HG03280 (cell line): ENCODE results near the gene SLITRK6.
"Not testable (repeated sequence)": the region's sequence is repeated elsewhere in the genome, so short reads cannot be mapped to it uniquely, and the experiment has no call there.

Source experiments
- ATAC-seq: cut with Tn5 transposase; IDR thresholded peaks from one replicate; pipeline ENCODE4 v1.9.1; 2021; ENCODE audit warnings: mild to moderate bottlenecking, moderate library complexity; ENCODE audit not compliant: unreplicated experiment

Gene SLITRK6, protein sequence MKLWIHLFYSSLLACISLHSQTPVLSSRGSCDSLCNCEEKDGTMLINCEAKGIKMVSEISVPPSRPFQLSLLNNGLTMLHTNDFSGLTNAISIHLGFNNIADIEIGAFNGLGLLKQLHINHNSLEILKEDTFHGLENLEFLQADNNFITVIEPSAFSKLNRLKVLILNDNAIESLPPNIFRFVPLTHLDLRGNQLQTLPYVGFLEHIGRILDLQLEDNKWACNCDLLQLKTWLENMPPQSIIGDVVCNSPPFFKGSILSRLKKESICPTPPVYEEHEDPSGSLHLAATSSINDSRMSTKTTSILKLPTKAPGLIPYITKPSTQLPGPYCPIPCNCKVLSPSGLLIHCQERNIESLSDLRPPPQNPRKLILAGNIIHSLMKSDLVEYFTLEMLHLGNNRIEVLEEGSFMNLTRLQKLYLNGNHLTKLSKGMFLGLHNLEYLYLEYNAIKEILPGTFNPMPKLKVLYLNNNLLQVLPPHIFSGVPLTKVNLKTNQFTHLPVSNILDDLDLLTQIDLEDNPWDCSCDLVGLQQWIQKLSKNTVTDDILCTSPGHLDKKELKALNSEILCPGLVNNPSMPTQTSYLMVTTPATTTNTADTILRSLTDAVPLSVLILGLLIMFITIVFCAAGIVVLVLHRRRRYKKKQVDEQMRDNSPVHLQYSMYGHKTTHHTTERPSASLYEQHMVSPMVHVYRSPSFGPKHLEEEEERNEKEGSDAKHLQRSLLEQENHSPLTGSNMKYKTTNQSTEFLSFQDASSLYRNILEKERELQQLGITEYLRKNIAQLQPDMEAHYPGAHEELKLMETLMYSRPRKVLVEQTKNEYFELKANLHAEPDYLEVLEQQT

DNA sequence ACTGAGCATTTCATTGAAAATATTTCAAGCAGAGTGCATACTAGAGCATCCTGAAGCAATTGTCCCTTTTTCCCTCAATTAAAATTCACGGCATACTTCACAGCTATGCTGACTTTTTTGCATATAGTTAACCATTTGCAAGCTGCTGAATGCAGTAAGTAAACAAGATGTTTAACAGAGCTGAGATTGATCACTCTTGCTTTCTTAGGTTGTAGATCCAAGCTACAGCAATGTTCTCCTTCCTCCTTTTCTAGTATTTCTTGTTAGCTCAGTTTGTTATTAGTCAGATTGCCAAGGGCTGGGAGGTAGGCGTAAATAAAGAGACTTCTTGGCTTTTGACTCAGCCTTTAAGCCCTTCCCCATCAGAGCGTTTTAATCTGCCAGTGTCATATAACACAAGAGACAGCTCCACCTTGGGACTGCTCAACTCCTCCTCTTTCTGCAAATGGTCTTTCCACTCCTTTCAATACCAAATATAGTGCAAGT, at the start of gene SLITRK6:
Gene SLITRK6, minus strand, starts transcription at position 323 of the 486 bp plus-strand sequence. CDS start 2,911 bp downstream, outside the sequence.
- ATAC-seq = no peak

DNA sequence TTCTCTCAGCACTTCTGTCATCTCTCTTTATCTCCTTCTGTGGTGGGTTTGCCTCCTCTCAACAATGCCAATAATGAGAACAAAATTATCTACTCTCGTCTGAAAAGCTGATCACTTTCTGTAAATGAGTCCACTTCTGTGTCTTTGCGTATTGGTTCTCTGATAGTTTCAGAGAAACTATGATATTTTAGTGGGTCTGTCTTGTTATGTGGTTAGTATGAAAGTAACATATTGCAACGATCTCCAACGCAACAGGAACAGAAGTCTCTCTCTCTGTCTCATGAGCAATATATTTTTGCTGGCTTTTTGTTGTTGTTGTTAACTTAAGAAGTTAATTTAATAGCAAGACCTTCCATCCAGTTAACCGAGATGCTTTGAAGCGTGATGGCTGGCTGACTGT, 47.8 kb upstream of the SLITRK6 start:
- no peak for ATAC-seq

DNA sequence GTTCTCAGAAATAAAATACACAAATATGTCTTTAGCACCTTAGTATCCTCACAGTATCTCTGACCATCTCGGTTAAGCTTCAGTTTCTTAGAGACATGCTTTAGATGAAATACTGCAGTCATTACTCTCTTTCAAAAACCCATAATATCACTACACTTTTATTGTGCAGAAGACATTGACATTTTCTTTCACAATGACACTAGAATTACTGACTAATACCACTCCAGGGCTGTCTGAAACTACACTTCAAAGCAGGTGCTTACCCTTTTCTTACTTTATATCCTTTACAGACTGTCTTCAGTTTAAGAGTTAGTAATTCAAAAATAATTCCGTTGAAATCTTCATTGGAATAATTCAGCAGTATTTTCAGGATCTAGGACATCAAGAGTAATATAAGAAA, 42.2 kb upstream of the SLITRK6 start:
- no peak for ATAC-seq

DNA sequence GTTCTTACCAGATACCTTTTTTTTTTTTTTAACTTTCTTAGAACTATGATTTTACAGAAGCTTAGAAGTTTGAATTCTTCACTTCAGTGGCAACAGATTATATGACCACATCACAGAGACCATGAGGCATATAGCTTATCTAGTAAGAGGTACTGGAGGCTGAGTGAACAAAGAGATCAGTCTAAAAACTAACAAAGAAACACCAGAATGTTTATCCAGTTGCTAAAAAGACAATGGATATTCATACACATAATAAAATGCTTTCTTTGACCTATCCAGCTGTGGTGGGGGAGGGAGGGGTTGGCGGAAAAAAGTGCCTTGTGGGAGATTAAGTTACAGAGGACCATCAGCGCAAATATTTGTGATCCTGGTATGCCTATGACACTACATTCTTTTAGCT, 34.7 kb upstream of the SLITRK6 start:
- no peak for ATAC-seq

DNA sequence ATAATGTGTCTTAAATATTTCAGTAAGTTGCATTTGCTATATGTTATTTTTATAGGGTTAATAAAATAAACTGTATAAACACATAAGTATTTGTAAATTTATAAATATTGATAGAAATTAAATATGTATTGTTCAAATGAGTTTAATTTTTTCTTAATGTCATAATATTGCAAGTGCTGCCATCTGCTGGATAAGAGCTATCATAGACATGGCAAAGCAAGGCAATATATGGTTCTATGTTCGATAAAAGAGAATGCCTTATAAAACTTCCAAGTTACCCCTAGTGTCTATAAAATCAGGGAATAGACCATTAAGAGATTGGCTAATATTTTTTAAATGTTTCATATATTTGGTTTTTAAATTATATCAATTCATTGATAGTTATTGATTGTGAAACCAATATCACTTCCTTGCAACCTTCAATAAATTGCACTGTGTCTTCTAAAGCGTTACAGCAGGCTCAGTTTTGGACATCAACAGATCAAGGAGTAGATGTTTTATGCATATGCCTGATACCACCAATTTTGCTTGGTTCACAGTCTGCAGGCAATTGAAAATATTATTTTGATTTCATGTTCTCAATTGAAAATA, 29.0 kb upstream of the SLITRK6 start:
- peak; percentile 58 for ATAC-seq

DNA sequence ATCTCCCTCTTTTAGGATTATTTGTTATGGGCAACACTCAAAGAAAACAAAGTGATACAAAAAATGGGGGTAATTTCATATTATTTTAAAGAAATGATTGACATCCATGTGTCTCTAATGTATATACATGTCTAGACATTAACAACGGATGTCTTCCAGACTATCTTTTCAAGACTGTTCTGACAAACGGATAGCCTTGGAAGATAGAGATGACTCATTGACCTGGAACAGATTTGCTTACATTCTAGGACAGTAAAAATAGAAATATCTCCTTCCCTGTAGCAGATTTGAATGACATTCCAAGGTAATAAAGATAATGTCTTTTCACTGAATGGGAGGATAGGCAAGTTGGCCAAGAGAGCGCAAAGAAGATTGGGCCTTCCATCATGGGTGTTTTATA, 26.2 kb upstream of the SLITRK6 start:
- ATAC-seq = no peak

DNA sequence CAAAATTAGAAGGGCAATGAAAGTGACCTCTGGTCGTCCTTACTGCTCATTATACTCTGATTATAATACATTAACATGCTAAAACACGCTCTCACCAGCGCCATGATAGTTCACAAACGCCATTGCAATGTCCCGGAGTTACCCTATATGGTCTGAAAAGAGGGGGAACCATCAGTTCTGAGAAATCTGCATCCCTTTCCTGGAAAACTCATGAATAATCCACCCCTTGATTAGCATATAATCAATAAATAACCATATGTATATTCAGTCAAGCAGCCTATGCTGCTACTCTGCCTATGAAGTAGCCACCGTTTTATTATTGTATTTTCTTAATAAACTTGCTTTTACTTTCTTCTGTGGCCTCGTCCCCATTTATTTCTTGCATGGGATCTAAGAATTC, 24.6 kb upstream of the SLITRK6 start:
- no peak for ATAC-seq

DNA sequence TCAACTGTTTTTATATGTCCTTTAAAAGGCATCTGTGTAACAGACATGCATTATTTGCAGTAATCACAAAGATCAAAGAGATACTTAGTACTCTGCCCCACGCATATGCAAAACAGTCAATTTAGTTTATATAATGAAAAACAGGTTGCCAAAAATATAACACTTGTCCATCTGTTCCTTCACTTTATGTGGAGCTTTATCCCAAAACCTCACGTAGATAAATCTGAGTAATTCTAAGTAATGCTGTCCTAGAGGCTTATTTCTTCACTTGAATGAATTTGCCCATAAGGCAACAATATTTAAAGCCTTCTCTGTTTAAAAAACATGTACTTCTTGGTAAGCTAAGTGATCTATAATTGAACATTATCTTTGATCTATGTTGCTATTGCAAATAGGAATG, 20.3 kb upstream of the SLITRK6 start:
- ATAC-seq = no peak

DNA sequence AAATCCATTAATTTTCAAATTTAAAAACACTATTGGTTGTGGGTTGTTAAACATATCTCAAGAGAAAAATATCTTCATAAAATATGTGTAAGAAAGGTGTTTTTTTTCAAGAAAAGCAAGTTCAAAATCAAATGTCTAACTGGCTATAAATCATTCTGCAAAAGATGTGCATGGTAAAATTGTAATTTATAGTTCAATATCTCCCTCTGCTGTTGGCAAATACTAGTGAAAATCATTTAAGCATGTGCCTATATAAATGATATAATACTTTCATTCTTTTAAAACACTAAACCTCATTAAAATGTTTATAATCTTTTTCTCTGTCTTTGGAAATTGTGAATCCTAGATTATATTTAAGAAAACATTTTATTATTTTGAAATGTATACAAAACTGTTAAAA, 17.2 kb upstream of the SLITRK6 start:
- no peak for ATAC-seq

DNA sequence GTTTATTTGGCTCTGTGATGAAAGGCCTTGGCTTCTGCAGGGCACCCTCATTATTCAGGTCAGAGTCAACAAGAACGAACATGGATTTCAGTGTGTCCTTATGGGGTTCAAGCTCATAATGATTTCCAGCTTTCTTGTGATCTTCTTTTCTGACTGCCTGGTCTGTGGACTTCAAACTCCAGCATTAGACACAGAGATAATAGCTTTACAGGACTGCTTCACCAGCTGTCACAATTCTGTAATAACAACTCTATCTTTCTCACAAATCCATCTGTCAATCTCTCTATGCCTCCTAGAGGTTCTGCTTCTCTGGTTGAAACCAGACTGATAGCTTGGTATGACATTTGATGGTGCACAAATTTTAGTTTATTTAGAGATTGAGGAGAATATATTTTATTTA, 13.1 kb upstream of the SLITRK6 start:
- ATAC-seq = no peak

DNA sequence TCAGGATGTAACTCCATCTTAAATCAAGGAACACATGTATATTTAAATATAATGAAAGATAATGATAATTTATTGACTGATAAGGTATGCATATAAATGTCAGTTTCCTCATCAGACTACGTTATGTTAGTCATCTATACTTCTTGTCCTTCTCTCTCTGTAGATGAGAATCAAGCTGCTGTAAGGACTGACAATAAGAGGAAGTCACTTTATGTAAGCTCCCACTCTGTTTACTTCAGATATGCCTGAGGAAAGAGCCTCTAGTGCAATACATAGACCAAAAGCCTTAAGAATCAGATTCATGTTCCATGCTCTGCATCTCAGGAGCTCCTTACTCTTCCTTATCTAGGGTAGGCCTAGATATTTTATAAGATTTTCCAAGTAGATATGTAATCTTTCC, 9.6 kb upstream of the SLITRK6 start:
- no peak for ATAC-seq

DNA sequence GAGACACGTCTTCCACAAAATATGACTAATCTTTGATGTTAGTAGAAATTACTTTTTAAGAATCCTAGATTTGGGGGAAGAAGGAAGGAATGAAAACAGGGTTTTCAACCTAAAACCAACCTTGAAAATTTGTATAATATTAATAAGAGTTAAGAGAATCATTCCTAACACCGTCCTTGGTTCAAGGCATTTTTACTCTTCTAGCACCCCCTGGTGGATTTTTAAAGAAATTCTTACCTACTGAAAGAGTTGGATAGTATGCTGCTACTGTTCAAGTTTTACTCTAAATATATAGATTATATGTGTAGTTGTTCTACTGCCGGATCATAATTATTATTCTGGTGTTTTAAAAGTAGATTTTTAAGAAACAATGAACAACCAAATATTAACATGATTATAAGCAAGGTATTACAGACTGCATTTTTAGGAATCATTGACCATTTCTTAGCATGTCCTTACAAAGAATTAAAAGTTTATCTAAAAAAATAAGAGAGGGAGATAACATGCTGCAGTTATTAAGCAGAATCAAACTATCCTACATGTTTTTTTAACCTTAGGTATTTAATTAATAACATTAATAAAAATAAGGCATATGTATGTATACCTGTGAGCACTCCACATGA, 7.4 kb upstream of the SLITRK6 start:
- ATAC-seq = peak; percentile 76

DNA sequence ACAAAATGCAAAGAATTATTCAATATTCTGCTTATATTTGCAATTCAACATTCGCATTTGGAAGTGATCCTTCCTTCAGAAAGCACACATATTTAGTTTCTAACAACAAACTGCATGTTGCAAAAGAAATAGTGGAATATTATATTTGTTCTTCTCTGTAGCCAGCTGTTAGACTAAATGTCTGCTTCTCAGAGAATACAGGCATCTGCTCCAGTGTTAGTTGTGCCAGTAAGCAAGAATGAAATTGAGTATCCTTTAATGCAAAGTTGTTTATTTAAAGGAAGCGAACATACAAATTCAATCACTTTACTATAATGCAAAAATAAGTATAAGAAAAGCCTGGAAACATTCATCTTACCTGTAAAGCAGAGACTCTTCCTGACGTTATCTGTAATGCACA, 663 bp downstream of the SLITRK6 start:
- ATAC-seq = no peak

DNA sequence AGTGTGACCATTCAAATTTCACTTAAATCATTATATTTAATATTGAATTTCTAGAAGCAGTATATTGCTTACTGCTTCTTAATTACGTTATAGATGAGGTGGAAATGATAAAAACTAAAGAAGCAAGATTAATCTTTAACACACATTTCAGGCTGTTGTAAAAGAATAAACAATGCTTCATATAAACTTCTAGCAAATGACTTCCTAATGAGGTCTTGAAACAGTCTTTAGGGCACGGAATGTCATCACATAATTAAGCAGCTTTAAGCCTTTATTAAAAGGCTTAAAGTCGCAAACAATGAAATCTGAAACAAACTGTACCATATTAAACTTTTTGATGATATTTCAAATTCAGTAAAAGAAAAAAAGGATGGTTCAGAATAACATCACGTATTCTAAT, 1.9 kb downstream of the SLITRK6 start:
- no peak for ATAC-seq

DNA sequence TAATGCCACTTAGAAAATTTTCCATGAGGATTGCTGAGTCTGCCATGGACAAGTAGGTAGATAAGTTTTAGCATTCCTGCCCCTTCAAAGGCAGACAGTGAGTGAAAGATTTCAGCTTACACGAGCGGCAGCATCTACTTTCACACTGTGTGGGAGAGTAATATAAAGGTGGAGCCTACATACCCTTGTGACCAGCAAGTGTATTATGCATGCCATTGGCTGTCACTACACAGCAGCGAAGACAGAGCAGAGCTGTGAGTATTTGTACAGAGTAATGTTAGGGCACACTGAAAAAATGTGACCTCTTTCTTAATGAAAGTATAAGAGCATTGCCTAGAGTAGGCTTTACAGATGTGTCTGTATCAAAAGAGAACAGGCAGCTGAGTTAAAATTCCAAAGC, 14.0 kb downstream of the SLITRK6 start:
- no peak for ATAC-seq

DNA sequence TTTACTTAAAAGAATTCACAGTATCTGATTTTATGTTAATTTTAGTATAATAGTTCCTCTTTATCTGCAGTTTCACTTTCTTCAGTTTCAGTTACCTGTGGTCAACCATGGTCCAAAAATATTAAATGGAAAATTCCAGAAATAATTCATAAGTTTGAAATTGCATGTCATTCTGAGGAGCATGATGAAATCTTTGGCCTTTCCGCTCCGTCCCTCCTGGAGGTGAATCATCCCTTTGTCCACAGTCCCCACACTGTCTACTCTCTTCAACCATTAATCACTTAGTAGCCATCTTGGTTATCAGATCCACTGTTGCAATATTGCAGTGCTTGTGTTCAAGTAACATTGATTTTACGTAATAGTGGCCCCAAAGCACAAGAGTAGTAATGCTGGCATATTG, 26.9 kb downstream of the SLITRK6 start:
- no peak for ATAC-seq

DNA sequence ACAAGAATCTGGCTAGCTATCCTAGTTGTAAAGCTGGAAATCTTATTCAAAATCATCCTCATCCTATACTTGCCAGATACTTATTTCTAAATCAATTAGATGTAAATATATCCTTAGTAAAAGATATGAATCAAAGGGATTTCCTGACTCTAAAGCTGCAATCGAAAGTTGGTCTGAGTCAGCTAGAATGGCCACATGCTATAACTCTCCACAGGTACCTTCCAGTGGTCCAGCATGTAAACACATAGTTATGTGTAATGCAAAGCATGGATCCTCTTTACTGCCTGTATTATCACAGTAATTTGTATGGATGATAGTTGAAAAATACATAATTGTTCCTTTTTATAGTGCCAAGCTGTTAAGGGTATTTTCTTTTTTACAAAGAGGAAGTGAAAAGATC, 27.4 kb downstream of the SLITRK6 start:
- ATAC-seq = no peak

DNA sequence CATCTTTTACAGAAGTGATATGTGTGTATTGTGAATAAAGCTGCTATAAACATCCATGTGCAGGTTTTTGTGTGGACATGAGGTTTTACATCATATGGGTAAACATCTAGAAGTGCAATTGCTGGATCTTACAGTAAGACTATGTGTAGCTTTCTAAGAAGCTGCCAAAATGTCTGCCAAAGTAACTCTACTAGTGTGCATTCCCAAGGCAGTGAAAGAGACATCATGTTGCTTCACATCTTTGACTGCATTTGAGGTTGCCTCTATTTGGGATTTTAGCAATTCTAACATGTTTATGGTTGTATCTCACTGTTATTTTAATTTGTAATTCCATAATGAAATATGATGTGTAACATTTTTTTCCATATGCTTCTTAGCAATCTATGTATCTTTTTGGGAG, 30.3 kb downstream of the SLITRK6 start:
- no peak for ATAC-seq

DNA sequence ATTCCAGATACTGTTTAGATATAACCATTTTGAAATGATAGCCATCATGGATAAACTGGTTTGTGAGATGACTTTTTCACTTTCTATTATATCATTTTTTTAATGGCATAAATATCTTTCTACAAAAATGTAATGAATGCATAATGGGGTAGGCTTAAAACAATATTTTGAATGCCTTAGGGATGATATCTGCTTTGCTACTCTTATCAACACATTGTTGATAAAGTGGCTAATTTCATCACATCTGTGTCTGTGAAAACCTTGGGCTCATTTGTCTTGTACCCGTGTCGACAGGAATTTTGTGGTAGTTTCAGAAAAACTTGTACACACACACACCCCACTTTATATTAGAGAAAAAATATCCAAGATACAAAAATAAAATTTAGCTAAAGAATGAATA, 44.1 kb downstream of the SLITRK6 start:
- ATAC-seq = no peak

DNA sequence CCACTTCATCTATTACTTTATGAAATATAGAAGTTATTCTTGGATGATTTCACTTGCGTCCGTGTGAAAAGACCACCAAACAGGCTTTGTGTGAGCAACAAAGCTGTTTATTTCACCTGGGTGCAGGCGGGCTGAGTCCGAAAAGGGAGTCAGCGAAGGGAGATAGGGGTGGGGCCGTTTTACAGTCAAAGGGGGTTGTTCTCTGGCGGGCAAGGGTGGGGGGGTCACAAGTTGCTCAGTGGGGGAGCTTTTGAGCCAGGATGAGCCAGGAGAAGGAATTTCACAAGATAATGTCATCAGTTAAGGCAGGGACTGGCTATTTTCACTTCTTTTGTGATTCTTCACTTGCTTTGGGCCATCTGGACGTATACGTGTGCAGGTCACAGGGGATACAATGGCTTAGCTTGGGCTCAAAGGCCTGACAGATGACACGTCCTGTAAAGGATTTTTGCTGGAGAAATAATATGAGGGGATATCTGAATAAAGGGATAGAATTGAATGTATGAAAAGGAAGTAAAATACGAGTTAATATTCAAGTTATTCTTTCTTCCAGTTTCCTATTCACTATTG, 55.9 kb downstream of the SLITRK6 start:
- ATAC-seq = not testable (repeated sequence)
